Breast epithelium (tissue), 3 donors: ENCODE results near the gene EIPR1.

Source experiments
- POLR2A ChIP-seq: fragments of 450-650 bp; IDR thresholded peaks from one replicate; pipeline ENCODE4 v1.6.1; 2016; ENCODE audit warnings: antibody characterized with exemption, mild to moderate bottlenecking, moderate library complexity
- TF ChIP-seq, protein P1 (sequence below), 3 donors: fragments of 450-650 bp; IDR thresholded peaks; one replicate each; pipeline ENCODE4 v1.5.1; 2016 to 2017; ENCODE audit warnings: antibody characterized with exemption in 3 of 3, mild to moderate bottlenecking in 3 of 3, moderate library complexity in 3 of 3

DNA sequence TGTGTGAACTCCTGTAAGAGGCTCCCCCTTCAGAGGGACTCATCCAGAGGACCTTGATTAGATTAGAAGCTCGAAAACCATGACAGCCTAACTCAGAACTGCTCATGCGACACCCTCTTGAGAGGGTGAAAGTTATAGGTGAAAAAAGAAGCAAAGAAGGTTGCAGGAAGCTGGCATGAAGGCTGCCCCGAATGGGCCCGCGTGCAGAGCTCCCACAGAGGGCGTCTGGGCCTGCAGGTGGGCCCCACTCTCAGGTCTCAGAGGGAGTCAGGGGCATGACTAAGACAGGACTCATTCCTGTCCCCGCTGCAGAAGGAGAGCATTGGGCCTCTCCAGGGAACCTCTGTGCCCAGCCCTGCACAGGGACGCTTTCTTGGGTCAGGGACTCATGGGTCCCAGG, 235.4 kb downstream of the EIPR1 start:
- TF ChIP-seq, protein P1, sequence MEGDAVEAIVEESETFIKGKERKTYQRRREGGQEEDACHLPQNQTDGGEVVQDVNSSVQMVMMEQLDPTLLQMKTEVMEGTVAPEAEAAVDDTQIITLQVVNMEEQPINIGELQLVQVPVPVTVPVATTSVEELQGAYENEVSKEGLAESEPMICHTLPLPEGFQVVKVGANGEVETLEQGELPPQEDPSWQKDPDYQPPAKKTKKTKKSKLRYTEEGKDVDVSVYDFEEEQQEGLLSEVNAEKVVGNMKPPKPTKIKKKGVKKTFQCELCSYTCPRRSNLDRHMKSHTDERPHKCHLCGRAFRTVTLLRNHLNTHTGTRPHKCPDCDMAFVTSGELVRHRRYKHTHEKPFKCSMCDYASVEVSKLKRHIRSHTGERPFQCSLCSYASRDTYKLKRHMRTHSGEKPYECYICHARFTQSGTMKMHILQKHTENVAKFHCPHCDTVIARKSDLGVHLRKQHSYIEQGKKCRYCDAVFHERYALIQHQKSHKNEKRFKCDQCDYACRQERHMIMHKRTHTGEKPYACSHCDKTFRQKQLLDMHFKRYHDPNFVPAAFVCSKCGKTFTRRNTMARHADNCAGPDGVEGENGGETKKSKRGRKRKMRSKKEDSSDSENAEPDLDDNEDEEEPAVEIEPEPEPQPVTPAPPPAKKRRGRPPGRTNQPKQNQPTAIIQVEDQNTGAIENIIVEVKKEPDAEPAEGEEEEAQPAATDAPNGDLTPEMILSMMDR (IDR thresholded peaks at IDR 0.05) = no peak
- TF ChIP-seq POLR2A = no peak
